Amygdala (tissue), 56 donors: ENCODE results near the gene SIGLEC11.
A peak's percentile ranks its signal among the peaks of the same experiment; 100 is the strongest.
"Not testable (repeated sequence)": the region's sequence is repeated elsewhere in the genome, so short reads cannot be mapped to it uniquely, and the experiment has no call there.

ENCODE experiments used
- DNase-seq, 56 donors: peaks; one replicate each; lab custom pipeline; 2025; lab: John Stamatoyannopoulos, UW

SIGLEC11 gene

DNA sequence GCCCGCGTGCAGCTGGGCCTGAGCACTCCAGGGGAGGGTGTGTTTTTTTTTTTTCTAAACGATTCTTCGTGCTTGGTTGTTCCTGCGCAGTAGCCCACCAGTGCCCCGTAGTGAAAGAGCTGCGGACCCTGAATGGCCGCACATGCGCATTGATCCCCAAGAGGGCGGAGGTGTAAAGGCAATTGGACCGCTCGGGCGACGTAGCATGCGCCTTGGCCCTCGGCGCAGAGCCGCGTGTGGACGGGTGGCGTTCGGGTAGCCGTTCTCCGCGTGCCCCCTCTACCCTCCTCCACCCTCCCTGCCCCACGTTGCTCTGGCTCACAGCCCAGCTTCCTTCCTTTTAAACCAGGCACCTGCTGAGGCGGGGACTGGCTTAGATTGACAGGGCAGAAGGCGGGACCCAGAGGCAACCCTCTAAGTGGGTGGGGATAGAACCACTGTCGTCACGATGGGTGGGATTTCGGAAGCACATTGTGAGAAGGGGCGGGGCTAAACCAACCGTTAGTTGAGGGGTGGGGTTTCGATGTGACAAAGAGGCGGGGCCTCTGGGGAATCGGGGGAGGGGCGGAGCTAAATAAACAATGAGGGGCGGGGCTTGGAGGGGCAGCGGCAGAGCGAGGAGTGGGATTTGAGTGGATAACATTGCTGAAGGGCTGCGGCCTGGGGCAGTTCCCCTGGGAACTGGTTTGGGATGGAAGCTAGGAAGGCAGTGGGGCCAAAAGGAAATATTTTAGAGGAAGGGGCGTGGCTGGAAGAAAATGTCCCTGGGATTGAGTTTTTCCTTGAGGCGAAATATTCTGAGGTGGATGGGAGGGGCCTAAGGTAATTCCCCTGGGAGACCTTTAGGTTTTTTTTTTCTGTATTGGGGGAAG lies 31.1 kb downstream of the SIGLEC11 start:
- DNase-seq, result peak; percentile 71 to 98 (median 93)

DNA sequence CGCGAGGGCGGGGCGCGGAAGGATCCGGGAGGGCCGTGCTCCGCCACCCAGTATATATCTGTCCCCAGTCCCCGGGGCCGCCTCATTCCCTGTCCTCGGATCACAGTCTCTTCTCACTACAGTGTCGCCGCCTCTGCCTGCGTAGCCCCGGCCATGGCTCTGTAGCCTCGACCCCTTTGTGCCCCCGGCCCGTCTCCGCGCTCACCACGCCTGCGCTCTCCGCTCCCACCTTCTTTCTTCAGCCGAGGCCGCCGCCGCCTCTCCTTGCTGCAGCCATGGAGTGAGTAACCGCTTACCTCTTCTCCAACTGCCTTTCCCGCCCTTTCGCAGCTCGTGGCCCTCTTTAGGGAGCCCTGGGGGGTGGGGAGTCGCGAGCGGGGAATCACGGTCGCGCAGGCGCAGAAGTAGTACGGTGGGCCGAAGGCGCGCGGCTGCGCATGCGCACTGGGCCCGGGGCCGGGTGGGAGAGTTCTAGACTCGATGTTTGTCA lies 31.8 kb downstream of the SIGLEC11 start, which contains the start of the genes ATF5 and NUP62:
TSS of gene ATF5 (plus strand) at position 85 of the 490 bp plus-strand sequence. CDS start 1,646 bp downstream, outside the sequence.
TSS of gene NUP62 (minus strand) at position 384 of the 490 bp plus-strand sequence. CDS start 19,697 bp downstream, outside the sequence.
- peak in 53 of 56 donors; percentile 47 to 96 (median 82) for DNase-seq

GRCh38 chr19:49927526-49928264 lies 33.3 kb downstream of the SIGLEC11 start:
- no peak for DNase-seq

DNA sequence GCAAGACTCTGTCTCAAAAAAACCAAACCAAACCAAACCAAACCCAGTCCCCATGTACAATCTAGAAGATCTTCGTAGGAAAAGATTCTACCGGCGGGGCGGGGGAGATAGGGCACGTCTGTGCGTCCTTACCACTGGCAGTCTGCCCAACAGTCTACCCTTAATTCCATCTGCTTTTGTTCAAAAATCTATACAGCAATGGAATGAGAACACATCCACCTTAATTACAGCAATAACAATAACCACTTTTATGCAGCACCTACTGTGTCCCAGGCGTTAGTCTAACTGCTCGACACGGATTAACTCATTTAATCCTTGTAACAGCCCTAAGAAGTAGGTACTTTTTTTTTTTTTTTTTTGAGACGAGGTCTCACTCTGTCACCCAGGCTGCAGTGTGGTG lies 34.5 kb downstream of the SIGLEC11 start:
- DNase-seq, result no peak

DNA sequence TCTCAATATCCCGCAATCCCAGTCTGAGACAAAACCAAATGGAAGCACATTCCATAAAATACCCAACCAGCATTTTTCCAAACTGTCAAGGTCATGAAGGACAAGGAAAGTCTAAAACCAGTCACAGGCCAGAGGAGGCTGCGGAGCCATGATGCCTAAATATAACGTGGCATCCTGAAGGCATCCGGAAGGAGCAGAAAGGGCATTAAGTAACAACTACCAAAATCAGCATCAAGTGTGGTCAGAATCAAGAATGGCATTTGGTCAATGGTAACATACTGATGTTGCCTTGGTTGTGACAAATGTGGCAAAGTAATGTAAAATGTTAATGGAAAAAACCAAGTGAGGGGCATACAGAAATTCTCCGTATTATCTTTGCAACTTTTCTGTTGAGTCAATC lies 35.5 kb downstream of the SIGLEC11 start:
- no peak for DNase-seq

DNA sequence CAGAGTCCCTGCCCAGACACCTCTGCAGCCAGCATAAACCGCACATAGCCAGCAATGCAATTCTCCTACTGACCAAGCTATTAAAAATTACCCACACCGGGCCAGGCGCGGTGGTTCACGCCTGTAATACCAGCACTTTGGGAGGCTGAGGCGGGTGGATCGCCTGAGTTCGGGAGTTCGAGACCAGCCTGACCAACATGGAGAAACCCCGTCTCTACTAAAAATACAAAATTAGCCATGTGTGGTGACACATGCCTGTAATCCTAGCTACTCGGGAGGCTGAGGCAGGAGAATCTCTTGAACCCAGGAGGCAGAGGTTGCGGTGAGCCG lies 36.1 kb downstream of the SIGLEC11 start:
- DNase-seq, result not testable (repeated sequence)

DNA sequence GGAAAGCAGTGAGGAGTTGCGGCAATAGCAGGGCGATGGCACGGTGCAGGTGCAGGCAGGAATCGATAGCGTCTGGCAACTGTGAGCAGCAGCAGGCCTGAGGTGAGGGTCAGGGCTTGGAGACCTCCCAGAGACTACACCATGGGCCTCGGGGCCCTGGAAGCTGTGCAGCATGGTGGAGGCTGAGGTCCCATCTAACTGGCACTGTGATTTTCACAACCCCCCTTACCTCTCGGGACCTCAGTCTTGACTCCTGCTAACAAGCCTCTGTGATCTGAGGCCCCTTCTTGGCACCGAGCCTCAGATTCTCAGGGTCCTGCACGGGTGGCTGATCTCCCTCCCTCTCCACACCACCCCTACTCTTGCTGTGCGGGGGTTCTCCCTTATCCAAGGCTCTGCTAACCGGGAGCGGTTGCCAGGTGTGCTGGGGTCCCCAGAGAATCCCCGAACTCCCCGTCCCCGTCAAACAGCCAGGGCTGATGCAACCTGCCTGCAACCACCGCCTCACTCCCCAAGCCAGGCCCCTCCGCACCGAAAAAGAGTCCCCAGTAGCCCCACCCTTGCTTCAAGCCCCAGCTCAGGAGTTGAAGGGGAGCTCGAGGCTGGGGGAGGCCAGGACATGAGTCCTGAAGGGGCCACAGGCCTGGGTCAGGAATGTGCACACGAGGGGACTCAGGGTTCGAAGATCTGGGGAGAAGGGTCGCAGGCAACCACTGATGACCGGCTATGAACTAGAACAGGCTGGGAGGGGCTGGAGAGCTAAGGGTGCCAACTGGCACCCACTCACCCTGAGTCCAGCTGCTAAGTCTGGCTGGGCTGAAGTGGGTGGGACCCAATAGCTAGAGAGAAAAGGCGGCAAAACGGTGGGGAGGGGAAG lies 36.7 kb downstream of the SIGLEC11 start:
- DNase-seq, result no peak

GRCh38 chr19:49923055-49924003 lies 37.6 kb downstream of the SIGLEC11 start:
- DNase-seq, result peak in 7 of 56 donors; percentile 8 to 33 (median 14)

DNA sequence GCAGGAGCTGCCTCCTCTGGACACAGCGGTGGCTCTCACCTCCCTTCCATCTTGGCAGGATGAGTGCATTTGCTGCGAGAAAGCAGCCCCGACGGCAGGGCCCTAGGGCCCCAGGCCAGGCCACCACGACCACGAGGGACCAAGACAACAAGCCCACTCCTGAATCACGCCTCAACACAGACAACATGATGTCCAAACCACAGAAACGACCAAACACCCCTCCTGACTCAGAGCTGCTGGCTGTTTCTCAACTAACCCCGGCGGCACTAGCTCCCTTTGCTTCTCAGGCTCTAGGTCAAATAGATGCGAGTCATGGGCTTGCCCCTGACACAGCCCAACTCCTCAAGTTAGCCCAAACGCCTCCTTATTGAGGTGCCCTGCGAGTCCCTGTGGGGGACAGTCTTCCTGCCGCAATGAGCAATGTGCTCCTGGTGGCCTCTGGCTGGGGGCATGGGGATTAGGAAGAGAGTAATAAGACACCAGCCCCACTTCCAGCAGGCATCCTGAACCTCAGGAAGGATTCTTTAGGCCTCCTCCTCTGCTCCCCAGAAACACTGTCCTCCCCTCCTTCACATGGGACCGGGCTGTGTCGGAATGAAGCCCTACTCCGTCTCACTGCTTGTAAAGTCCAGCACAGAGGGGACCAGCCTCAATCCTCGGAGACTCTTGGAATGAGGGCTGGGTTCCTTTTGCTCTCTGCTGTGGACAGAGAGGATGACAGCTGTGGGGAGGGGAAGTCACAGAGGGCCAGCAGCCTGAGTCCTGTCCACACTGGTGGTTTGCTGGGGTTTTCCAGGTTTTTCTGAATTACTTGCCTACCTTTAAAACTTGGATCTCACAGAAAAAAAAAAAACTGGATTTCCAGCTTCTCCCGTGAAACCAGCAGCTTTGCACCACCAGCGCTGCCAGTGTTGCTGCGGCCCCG lies 38.8 kb downstream of the SIGLEC11 start:
- DNase-seq, result no peak

DNA sequence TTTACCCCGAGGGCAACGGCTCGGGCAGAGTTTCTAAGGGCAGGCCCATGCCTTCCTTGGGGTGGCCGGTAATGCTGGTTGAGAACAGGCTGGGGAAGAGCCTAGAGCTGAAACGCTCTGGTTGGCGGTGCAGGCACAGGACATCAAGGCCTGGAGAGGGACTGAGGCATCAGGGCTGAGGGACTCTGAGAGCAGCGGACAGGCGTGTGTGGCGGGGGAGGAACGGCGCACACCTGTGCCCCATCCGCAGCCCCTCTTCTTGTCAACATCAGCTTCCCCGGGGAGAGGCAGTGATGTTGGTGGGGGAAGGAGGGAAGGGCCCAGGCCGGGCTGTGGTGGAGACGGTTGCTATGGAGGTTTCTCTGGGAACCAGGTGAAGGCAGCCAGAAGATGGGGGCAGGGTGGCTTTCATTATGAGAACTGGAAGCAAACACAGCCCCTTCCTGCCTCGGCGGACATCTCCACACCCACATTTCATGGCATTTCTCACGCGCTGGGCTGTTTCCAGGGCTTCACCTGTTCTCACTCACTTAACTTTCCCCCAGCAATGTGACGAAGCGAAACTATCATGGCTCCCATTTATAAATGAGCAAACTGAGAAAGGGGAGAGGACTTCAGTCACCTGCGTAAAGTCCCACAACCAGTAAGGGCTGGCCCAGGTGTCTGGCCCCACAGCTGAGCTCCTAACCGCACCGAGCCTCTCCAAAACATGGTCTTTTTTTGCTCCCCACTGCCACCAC lies 40.2 kb downstream of the SIGLEC11 start:
- no peak for DNase-seq

GRCh38 chr19:49918089-49918488 lies 42.9 kb downstream of the SIGLEC11 start:
- no peak for DNase-seq

DNA sequence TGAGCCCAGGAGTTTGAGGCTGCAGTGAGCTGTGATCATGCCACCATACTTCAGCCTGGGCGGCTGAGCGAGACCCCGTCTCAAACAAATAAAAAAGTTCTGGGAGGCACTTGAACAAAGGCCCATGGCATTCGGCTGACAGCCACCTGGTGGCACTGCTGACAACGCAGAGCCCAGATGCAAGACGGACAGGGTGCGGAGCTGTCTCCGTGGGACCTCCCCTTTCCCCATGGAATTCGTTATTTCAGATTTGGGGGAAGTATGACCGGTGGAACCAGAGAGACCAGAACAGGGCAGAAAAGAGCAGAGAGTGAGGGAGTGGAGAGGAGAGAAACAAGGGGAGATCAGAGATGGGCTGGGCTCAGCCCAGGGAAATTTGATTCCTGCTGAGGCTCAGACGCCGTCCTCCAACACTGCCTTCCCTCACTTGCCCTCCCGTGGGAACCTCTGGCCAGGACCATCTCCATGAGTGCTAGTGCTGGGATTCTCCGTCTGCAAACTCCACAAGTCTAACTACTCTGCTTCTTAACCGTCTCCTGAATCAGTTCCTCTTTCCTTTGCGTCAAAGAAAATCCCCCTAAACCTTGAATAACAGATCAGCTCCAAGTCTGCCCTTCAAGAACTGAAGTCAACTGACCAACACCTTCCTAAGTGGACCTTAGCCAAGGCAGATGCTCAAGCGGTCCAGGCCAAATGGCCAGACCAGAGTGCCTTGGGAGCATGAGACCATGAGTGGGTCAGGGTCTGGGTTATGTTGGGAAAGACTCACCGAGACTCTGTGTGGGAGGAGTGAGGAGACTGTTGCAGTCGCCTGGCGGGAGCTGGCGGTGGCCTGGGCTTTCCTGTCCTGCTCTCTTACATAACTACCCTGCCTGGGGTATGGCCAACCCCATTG lies 43.9 kb downstream of the SIGLEC11 start:
- DNase-seq, result peak in 4 of 56 donors; percentile 4 to 34 (median 12)

DNA sequence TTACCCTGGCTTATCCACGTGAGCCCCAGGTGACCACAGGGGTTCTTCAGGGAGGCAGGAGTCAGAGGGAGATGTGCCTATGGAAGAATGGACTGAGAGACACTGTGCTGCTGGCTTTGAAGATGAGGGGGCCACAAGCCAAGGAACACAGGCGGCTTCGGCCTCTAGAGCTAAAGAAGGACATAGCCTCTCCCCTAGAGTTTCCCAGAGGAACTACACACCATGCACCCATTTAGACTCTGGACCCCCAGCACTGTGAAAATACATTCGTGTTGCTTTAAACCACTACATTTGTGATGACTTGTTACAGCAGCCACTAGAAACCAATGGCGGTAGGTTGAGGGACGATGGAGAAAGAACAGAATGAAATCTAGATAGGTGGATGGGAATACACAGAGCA lies 45.7 kb downstream of the SIGLEC11 start:
- no peak for DNase-seq

GRCh38 chr19:49913720-49914119 lies 47.3 kb downstream of the SIGLEC11 start:
- no peak for DNase-seq

- DNase-seq, result peak in 16 of 56 donors; percentile 3 to 62 (median 26)
Measured at GRCh38 chr19:49912965-49913685, 47.8 kb downstream of the SIGLEC11 start.
